Thyroid gland (tissue), 4 donors: ENCODE results near the gene DUS1L.

Experiments used
- POLR2A ChIP-seq, 2 donors: fragments of 450-650 bp; IDR thresholded peaks; one replicate each; pipeline ENCODE4 v1.6.1; 2017; ENCODE audit warnings: antibody characterized with exemption in 2 of 2, mild to moderate bottlenecking in 2 of 2, moderate library complexity in 1 of 2
- TF ChIP-seq, protein P1 (sequence below), 6 experiments: fragments of 200-600 bp in 3 of 6; fragments of 450-650 bp in 3 of 6; sonication (generic) in 3 of 6; IDR thresholded peaks; one replicate each; pipeline ENCODE4 v1.5.1; 2016 to 2019; ENCODE audit warnings: antibody characterized with exemption in 6 of 6, mild to moderate bottlenecking in 2 of 6, inconsistent platforms in 1 of 6, moderate library complexity in 1 of 6

DNA sequence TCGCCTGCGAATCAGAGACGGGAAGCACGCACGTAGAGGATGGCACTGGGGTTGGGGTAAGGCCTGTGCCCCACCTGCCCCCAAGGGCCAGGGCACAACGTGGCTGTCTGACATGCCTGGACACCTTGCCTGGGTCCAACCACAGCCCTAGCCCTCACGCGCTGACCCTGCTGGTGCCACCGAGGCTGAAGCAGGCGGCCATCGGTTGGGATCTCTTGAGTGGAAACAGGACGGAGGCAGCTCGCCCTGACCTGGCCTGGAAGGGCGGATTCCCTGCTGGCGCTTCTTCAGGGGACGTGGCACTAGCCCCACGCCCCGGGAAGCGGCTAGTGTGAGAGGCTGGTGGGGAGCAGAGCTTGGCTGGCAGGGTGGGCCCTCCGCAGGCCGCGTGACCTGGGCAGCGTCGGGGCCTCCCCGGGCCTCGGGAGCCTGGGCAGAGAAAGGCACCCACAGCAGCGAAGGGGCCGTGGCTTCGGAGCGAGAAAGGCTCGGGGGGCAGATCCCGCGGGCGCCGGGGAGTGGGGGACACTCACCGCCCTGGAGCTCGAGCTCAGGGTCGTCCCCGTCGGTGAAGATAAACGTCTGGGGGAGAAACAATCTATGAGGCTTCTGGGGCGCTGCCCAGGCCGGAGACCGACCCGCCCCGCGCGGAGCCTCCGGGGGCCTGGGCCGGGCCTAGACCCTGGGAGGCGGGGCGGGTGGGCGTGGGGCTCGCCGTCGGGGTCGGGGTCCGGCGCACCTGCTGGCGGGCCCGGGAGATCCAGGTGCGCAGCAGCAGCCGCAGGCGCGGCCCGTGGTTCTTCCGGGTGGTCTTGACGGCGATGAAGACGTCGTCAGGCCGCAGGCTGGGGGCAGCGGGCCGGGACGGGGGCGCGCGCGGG lies 14.6 kb downstream of the DUS1L start:
- TF ChIP-seq, protein P1, sequence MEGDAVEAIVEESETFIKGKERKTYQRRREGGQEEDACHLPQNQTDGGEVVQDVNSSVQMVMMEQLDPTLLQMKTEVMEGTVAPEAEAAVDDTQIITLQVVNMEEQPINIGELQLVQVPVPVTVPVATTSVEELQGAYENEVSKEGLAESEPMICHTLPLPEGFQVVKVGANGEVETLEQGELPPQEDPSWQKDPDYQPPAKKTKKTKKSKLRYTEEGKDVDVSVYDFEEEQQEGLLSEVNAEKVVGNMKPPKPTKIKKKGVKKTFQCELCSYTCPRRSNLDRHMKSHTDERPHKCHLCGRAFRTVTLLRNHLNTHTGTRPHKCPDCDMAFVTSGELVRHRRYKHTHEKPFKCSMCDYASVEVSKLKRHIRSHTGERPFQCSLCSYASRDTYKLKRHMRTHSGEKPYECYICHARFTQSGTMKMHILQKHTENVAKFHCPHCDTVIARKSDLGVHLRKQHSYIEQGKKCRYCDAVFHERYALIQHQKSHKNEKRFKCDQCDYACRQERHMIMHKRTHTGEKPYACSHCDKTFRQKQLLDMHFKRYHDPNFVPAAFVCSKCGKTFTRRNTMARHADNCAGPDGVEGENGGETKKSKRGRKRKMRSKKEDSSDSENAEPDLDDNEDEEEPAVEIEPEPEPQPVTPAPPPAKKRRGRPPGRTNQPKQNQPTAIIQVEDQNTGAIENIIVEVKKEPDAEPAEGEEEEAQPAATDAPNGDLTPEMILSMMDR (IDR thresholded peaks at IDR 0.05): no peak
- no peak for TF ChIP-seq POLR2A (IDR thresholded peaks at IDR 0.05)
